ENCODE results near the gene CC2D2A. TPM values are rescaled to one million over a fixed set of nuclear protein-coding genes. Genes with fewer than 3 reads are reported as not detected.

Gene CC2D2A
- total RNA-seq, 1 donor: 34.0 TPM

GRCh38 chr4:15427161-15427560 is 42.5 kb upstream of the CC2D2A start:
- TF ChIP-seq, protein P1, sequence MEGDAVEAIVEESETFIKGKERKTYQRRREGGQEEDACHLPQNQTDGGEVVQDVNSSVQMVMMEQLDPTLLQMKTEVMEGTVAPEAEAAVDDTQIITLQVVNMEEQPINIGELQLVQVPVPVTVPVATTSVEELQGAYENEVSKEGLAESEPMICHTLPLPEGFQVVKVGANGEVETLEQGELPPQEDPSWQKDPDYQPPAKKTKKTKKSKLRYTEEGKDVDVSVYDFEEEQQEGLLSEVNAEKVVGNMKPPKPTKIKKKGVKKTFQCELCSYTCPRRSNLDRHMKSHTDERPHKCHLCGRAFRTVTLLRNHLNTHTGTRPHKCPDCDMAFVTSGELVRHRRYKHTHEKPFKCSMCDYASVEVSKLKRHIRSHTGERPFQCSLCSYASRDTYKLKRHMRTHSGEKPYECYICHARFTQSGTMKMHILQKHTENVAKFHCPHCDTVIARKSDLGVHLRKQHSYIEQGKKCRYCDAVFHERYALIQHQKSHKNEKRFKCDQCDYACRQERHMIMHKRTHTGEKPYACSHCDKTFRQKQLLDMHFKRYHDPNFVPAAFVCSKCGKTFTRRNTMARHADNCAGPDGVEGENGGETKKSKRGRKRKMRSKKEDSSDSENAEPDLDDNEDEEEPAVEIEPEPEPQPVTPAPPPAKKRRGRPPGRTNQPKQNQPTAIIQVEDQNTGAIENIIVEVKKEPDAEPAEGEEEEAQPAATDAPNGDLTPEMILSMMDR (IDR thresholded peaks at IDR 0.05; ENCODE audit: extremely low read depth, low read depth, low read length): no peak
- Histone ChIP-seq H4K20me1 (ENCODE audit: insufficient read depth, low read length) (no peaks in the 10 kb centered on the region), H3K4me2 (ENCODE audit: insufficient read depth, low read length) (no peak overlapping the region), H3K79me2 (ENCODE audit: insufficient read depth, low read length) (no peaks in the 10 kb centered on the region), H3K27ac (ENCODE audit: low read depth, low read length) (no peak overlapping the region), H3K36me3 (ENCODE audit: insufficient read depth, low read length) (no peaks in the 10 kb centered on the region), H3K4me1 (ENCODE audit: insufficient read depth, low read length) (no peaks in the 10 kb centered on the region), H3K9me3 (ENCODE audit: low read depth, low read length) (no peaks in the 10 kb centered on the region), H2AFZ (ENCODE audit: low read length) (peak overlapping the region; percentile 13), H3K4me3 (ENCODE audit: insufficient read depth, low read length) (no peak overlapping the region), H3K27me3 (ENCODE audit: insufficient read depth, low read length) (no peaks in the 10 kb centered on the region)
- no peak for DNase-seq (ENCODE audit: insufficient read length, low spot score, missing footprints)

DNA sequence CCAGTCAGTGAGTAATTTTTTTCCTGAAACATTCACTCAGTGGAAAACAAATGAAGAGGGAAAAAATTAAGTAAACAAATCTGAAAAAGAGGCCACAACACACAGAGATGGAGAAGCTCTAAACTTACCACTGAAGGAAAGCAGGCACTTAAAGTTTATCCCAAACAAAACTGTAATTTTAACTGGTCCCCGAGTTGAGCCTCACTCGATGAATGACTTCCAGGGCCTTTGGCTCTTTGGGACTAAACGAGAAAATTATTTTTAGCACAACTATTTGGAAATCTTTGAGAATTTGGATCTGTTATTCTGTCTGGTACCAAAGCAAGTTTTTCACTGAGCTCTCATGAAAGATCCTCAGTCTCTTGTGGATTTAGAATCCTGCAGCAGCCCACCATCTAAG is 42.0 kb upstream of the CC2D2A start, which contains the start of gene C1QTNF7:
C1QTNF7 (plus strand) TSS at position 333 of the 400 bp plus-strand sequence. CDS start 7,711 bp downstream, outside the sequence.
- H3K4me3 ChIP-seq (ENCODE audit: insufficient read depth, low read length): no peak within 1 kb of the TSS
- no peaks in the 10 kb centered on the region for H3K36me3 ChIP-seq (ENCODE audit: insufficient read depth, low read length)
- H2AFZ ChIP-seq (ENCODE audit: low read length): peak within 1 kb of the TSS; percentile 53
- no peak for DNase-seq (ENCODE audit: insufficient read length, low spot score, missing footprints)
- no peaks in the 10 kb centered on the region for H3K4me1 ChIP-seq (ENCODE audit: insufficient read depth, low read length)
- TF ChIP-seq, protein P1 (IDR thresholded peaks at IDR 0.05; ENCODE audit: extremely low read depth, low read depth, low read length): no peak
- H3K79me2 ChIP-seq (ENCODE audit: insufficient read depth, low read length): no peaks in the 10 kb centered on the region
- H3K27me3 ChIP-seq (ENCODE audit: insufficient read depth, low read length): no peaks in the 10 kb centered on the region
- H3K9me3 ChIP-seq (ENCODE audit: low read depth, low read length): no peaks in the 10 kb centered on the region
- no peak within 1 kb of the TSS for H3K4me2 ChIP-seq (ENCODE audit: insufficient read depth, low read length)
- no peaks in the 10 kb centered on the region for H4K20me1 ChIP-seq (ENCODE audit: insufficient read depth, low read length)
- H3K27ac ChIP-seq (ENCODE audit: low read depth, low read length): no peak within 1 kb of the TSS

GRCh38 chr4:15428611-15429010 is 41.1 kb upstream of the CC2D2A start:
- TF ChIP-seq, protein P1 (IDR thresholded peaks at IDR 0.05; ENCODE audit: extremely low read depth, low read depth, low read length): no peak
- no peak overlapping the region for H2AFZ ChIP-seq (ENCODE audit: low read length)
- H3K9me3 ChIP-seq (ENCODE audit: low read depth, low read length): no peaks in the 10 kb centered on the region
- no peaks in the 10 kb centered on the region for H3K79me2 ChIP-seq (ENCODE audit: insufficient read depth, low read length)
- H3K36me3 ChIP-seq (ENCODE audit: insufficient read depth, low read length): no peaks in the 10 kb centered on the region
- no peaks in the 10 kb centered on the region for H4K20me1 ChIP-seq (ENCODE audit: insufficient read depth, low read length)
- H3K4me3 ChIP-seq (ENCODE audit: insufficient read depth, low read length): no peak overlapping the region
- DNase-seq (ENCODE audit: insufficient read length, low spot score, missing footprints): no peak
- no peak overlapping the region for H3K4me2 ChIP-seq (ENCODE audit: insufficient read depth, low read length)
- no peak overlapping the region for H3K27ac ChIP-seq (ENCODE audit: low read depth, low read length)
- H3K4me1 ChIP-seq (ENCODE audit: insufficient read depth, low read length): peaks cover 4% of the 10 kb centered on the region
- H3K27me3 ChIP-seq (ENCODE audit: insufficient read depth, low read length): no peaks in the 10 kb centered on the region

GRCh38 chr4:15434091-15434490 is 35.6 kb upstream of the CC2D2A start:
- Histone ChIP-seq H3K9me3 (ENCODE audit: low read depth, low read length) (no peaks in the 10 kb centered on the region), H4K20me1 (ENCODE audit: insufficient read depth, low read length) (no peaks in the 10 kb centered on the region), H2AFZ (ENCODE audit: low read length) (no peak overlapping the region), H3K4me1 (ENCODE audit: insufficient read depth, low read length) (peaks cover 20% of the 10 kb centered on the region), H3K27ac (ENCODE audit: low read depth, low read length) (peak overlapping the region; percentile 43), H3K4me3 (ENCODE audit: insufficient read depth, low read length) (no peak overlapping the region), H3K36me3 (ENCODE audit: insufficient read depth, low read length) (no peaks in the 10 kb centered on the region), H3K4me2 (ENCODE audit: insufficient read depth, low read length) (peak overlapping the region; percentile 17), H3K79me2 (ENCODE audit: insufficient read depth, low read length) (no peaks in the 10 kb centered on the region), H3K27me3 (ENCODE audit: insufficient read depth, low read length) (no peaks in the 10 kb centered on the region)
- TF ChIP-seq, protein P1 (IDR thresholded peaks at IDR 0.05; ENCODE audit: extremely low read depth, low read depth, low read length): no peak
- peak; percentile 38 for DNase-seq (ENCODE audit: insufficient read length, low spot score, missing footprints)

All from osteoblast (primary cell).